Fibroblast of the conjunctiva (primary cell): Measurements from ENCODE around the gene MEIS1.
"Not testable (repeated sequence)": the region's sequence is repeated elsewhere in the genome, so short reads cannot be mapped to it uniquely, and the experiment has no call there.

Experiments used
- DNase-seq: peaks from one replicate; pipeline ENCODE4 v3.0.0-alpha.2; 2010; ENCODE audit warnings: low read depth

The MEIS1 gene

DNA sequence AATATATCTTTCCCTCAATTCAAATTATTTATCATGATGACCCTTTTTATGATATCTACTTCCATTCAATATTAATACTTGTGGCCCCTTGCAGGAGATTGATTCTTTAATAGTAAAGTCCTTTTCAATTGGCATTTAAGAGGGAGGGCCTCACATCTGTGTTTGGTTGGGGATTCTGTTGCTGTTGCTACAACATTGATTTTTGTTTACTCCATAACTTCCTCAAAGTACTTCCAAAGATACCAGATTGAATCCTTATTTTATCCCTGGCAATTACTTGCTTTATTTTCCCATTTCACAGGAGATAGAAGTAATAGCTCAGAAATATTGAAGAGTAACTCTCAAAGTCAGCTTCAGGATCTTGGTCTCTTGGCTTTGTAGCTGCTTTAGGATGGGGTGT, 32.8 kb downstream of the MEIS1 start:
- no peak for DNase-seq

DNA sequence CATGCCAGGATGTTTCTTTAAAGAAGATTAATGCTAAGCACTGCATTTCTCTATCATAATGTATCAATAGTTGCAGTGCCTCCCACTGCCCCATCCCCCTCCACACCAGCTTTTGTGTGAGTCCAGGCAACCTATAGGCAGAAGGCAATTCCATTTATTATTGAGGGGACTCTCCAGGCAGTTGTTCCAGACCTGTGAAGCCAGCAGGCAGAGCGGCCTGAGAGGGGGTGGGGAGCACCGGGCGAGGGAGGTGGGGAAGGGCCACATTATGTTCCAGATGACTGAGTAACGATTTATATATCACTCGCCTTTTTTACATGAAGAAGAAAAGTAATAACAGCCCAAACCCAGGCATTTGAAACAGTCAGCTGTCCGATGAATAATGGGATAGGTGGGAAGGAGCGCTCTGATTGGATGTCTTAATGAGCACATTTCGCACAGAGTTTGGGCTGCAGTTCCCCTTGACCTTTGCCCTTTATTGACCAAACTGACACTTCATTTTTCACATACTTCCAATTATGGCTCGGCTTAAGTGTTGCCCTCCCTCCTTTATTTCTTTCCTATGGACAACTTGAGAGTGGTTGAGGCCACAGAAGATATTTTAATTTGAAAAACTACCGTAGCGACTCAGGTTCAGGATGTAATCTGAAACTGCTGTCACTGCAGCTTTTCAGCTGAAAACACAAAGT, 34.4 kb downstream of the MEIS1 start:
- DNase-seq = no peak

DNA sequence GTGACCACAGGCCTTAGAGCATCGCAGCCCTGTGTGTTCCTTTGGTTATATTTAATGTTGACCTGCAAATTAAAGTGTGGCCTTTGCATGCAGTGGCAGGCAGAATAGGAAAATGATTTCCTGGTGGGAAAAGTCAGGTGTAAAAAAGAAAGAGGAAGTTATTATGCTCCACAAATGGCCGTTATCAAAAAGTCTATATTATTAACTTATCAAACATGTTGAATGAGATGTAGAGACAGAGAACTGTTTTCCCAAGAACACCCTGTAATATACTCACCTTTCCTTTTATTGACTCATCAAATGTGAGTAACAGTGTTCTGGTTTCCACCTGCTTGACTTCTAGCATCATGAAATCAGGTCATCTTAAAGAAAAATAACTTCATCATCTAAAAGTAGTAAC, 35.3 kb downstream of the MEIS1 start:
- DNase-seq = no peak

DNA sequence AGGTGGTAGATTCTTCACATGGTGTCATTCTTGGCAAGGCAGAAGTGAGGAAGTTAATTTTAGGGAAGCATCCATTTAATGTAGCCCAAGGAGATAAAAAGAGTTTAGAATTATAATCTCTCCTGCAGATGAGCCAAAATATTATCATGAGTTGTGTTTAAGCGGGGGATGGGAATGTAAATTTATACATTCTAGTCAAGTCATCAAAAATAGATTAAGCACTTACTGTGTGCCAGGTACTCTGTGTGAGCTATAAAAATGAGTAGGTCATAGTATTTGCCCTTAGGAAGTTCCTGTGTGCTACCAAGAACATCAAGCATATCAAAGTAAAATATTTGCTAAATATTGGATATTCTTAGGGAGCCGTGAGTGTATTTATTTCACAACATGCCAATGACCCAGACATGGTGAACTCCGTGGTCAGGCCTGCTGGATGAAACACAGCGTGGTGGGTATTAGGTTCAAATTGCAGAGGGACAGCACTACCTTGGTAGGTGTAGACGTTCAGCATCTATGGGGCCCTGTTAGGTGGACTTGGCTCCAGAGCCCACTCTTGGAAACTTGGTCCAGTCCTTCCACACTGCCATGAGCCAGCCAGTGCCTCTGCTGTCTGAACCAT, 37.4 kb downstream of the MEIS1 start:
- no peak for DNase-seq

DNA sequence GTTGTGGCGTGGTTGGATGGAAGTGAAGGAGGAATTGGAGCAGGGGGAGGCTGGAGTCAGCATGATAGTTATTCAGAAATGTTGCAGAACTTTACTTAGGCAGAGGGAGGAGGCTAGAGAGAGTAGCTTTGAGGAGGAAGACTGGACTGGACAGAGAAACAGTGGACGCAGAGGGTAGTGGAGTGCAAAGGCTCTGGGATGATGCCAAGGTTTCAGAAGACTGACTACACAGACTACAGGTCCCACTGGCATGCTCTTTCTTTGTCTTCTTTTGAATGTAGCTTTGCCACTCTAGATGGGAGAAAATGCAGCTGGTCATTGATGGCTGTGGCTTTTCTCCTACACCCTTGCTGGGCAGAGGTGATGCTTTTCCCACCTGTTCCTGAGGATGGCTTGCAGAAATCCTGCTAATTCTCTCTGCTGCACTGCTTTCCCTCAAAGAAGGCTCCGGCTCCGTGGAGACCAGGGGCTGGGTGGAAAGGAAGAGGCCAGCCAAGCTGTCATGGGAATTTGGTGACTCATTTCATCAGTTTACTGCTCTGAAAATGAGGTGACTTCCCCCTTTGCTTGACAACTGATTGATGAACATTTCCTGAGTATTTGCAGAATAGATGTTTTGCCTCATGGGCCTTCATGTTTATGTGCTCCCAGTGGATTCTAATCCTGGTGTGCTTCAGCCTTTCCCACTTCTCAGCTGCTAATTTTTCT, 42.4 kb downstream of the MEIS1 start:
- DNase-seq = no peak

DNA sequence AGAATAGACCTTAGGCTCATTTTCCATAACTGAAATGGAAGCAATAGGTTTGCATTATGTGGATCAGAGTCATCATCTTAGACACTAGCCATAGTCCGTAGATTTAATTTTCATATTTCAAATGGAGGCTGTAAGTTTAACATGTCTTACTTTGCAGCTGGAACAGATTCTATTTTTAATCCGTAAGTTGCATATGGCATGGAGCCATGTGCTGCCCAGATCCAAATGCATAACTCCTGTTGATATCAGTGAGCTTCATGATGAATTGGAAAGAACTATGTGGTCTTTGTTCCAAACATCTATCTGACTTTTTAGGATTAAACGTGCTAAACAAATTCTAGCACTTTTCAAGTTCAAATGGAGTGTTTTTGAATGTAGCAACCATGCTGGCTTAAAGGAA, 43.4 kb downstream of the MEIS1 start:
- DNase-seq = no peak

DNA sequence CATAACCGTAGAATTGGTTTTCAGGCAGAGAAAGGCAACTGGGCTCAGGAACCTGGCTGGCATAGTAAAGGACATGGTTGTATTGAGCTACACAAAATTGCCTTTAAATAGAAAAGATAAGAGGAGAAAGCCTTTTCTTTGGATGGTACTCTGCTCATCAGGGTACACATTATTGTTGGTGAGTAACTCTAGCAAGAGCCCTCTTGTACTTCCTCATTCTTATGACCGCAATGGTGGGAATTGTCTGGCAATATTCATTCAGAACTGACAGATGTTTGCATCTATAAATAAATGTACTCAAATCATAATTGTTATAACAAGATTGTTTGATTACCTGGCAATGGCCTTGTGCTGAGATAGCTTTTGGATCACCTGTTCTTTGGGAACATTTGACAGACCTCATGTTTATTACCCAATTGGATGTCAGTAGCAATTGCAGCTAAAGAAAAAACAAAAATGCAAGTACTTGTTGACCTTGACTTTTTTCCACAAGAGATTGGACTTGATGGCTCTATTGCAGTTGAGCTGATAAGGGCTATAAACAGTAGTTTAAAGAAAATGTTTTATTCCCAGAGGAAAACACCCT, 43.9 kb downstream of the MEIS1 start:
- DNase-seq = no peak

DNA sequence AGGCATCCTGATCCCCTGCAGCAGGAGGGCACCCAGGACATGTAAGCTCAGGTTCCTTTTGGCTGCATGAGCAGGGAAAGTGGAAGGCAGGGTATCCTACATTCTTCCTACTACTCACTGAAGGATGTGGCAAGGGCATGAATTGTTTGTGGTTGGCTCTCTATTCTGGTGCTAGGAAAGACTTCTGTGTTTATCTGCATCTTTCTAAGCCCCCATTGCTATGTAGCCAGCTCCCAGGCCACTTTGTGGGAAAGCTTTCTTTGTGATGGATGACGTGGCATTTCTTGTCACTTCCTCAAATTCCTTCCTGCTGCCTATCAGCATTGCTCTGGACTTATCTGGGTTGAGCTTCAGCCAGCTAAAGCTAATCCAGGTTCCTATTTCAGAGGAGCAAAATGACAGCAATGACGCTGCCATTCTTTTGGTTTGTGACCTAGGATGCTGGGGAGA, 46.2 kb downstream of the MEIS1 start:
- DNase-seq = no peak

DNA sequence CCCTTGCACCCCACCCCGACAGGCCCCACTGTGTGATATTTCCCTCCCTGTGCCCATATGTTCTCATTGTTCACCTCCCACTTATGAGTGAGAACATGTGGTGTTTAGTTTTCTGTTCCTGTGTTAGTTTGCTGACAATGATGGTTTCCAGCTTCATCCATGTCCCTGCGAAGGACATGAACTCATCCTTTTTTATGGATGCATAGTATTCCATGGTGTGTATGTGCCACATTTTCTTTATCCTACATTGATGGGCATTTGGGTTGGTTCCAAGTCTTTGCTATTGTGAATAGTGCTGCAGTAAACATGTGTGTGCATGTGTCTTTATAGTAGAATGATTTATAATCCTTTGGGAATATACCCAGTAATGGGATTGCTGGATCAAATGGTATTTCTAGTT, 50.3 kb downstream of the MEIS1 start:
- not testable (repeated sequence) for DNase-seq

DNA sequence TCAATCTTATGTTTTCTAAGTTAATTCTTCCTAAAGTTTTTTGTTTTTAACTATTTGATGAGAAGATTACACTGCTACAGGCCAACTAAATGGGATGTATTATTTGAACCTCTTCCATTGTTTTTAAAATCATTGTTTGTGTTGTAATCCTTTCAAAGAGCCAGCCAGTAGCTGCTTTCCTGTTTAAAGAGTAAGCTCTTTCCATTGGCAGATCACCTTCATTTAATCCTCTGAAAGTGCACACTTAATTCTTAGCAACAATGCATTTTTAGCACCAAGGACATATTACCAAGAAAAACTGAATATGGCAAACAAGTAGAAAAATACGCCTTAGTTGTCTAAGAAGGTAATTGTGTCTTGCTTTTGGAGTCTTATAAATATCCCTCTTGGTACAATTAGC, 54.0 kb downstream of the MEIS1 start:
- DNase-seq = no peak

DNA sequence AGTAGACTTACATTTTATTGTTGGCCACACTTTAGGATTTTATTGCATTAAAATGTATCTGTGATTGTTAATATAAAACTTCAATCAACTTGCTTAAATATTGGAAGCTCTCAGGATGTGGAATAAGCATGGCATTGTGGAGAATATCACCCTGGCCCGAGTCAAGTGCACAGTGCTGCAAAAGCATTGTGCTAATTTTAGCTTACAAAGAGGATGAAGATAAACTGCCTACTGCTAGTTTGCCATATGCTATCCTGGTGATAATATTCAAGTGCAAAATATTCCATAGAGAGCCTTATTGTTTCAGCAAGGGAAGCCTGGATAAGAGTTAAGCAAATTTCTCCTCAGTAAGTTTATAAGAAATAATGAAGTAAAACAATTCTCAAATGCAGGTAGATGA, 54.5 kb downstream of the MEIS1 start:
- DNase-seq = no peak

DNA sequence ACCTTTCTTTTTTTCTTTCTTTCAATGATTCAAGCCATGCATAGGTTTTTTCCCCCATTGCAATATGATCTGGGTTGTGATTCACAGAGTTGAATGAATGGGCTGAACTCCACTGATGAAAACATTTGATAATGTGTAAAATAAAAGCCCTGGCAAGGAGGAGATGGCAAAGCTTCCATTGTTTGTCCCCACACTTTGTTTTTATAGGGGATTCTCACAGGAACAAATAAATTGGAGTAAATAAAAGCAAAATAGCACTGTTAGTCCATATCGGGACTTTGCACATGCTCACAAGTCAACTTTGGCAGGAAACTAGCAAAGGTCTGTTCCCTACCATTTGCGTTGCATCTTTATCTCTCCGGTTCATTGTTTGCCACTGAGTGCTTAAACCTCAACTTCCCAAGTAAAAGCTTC, 55.7 kb downstream of the MEIS1 start:
- DNase-seq = no peak

DNA sequence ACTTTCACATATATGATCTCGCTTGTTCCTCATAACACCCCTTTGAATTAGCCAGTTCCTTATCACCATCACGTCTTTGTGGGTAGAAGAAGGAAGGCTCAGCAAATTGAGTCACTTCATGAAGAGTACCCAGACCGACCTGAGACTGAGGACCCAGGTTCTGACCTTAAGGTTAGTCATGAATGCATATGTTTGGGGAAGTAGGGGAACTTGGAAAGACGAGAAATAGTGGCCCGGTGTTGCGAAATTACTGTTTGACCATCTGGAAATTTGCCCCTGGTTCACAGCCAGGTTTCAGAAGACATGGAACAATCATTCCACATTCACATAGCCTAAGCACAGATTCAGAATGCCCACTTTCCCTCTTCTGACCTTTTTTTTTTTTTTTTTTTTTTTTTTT, 59.8 kb downstream of the MEIS1 start:
- DNase-seq = peak; percentile 22

DNA sequence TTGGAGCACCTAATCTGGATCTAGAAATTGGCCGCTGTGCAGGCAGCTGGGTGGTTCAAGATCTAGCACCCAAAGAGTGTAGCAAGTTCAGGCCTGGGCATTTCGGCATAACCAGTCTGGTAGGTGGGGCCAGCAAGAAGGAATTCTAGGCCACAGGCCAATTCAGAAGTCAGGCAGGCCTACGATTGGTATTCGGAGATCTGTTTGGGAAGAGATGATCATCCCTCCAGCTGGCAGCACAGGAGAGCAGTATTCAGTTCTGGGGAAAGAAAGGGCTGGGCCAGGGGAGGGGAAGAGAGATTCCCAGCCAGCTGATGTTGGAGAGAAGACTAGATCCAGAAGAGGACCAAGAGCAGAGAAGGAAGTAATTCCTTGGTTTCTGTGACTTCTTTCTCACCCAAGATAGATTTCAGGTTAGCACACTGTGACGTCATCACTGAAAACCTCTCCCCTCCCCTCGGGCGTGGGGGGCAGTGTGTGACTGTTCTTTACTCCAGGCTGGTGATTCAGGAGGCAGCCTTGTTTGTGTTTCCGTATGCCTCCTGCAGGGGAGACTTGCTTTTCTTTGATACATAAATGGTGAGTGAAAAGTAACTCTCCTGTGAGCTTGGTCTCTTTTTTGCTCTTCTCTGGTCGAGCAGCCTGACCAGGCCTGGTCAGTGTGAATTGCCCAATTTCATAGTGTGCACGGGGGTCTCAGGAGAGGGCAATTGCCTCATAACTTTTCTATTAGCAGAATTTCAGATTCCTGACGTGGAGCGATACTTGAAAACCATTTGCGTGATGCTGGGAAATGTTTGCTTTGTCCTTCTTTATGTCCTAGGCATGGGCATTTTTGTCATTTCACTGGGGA, 61.1 kb downstream of the MEIS1 start:
- DNase-seq = peak; percentile 26

DNA sequence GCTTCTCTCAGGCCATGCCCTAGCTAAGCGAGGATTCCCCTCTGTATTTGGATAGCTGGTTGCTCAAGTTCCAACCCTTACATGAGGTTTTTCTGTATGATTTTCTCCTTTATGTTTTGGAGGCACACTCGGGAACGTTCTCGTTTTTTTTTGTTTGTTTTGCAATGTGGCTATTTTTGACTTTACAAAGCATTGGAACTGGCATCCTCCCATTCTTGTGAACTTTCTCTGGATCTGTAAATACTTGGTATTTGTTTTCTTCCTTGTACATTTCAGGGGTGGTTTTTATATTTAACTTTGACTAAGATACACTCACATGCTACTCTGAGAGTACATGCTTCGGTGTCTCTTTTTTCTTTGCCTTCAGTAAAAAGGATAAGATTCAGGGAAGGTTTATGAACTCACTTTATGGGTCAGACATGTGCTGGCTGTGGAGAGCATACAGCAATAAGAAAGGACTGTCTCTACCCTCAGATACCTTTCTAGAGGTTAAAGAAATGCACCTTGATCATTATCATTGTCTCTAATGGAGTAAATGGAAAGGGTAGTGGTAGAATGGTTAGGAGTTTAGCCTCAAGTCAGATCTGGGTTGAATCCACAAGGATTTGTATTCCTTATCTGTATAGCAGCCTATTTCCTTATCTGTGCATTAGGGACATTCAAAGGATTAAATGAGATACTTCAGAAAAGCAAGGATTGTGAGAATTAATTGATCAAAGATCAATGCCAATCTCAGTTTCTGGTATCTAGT, 61.9 kb downstream of the MEIS1 start:
- DNase-seq = no peak

DNA sequence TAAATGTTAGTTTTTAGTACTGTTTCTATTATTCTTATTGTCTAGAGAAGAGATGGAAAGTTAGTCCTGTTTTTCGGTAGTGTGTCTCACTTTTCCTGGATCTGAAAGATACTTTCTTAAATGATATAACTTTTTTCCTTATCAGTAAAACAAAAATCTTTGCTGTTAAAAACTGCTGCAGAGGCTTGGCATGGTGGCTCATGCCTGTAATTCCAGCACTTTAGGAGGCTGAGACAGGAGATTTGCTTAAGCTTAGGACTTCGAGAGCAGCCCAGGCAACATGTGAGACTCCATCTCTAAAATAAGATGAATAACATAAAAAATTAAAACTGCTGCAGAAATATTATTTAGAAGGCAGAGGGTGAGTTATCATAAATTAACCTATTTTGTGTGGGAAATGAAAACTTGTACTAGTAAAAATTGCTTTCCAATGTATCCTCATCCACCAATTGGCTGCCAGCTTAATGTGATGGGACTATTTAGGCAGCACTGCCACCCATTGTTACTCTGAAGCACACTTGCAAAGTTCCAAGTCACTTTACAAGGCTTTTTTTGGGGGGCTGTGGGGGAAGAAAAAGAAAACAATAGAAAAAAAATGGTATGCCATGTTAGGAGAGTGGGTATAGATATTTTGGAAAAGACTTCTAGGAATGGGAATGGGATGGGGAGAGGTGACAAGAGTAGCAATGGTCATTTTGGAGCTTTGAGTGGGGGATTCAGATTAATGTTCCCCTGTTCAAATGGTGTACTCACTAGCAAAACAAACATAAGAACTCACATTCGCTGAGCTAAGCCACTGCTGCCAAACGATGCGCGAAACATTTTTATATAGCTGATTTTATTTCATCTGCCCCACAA, 62.7 kb downstream of the MEIS1 start:
- DNase-seq = no peak

DNA sequence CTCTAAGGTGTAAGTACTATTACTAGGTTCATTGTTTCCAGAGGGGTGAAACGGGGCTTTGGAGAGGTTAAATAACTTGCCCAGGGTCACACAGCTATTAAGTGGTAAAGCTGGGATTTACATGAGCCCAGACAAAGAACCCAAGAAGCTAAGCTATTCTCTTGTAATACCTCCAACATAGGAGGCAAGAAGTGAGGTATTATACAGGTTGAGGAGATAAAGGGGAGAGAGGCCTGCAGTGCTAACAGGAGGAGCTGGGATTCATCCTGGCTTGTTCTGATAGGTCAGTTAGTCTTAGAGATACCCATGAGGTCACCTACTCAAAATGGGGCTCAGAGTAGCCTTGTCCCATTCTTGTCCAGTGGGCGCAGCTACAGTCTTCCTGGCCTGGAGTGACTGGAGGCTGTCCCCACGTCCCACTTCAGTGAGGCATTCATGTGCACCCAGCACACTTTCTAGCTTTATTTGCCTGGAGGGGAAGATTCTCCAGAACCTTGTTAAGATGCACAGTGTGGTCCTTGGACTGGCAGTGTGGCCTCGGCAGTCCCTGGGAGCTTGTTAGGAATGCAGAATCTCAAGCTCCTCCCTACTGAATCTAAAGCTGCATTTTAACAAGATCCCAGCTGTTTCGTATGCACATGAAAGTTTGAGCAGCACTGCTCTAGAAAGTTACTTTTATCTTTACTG, 63.5 kb downstream of the MEIS1 start:
- no peak for DNase-seq

DNA sequence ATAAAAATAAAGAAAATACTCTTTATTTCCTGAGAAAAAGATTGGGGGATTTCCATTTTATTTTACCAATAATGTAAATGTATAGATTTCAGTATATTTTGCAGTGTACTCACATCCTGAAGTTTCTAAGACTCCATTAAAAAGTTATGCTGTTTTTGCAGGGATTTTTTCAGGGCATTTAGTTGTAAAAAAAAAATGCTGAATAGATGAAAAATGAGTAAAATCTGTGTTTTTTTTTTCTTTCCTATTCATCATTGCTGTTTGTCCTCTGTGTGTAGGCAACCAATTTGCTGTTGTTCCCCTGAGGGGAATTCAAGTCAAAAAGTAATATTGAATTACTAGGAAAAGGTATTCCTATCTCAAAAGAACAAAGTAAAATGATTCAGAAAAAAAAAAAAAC, 66.3 kb downstream of the MEIS1 start:
- no peak for DNase-seq

DNA sequence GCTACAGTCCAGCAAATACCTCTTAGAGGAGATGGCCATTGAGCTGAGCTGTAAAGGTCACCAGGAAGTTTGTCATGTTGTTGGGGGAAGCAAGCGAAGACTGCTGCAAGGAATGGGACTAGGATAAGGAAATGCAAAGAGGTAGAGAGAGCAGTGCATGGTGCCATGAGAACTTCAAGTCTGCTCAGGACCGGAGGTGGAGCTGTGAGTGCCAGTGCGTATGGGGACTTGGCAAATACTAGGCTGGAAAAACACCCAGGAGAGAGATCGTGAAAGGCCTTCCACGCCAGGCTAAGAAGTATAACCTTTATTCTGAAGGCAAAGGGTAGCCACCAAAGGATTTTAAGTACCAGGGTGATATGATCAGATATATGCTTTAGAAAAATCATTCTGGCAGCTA, 71.3 kb downstream of the MEIS1 start:
- DNase-seq = no peak

DNA sequence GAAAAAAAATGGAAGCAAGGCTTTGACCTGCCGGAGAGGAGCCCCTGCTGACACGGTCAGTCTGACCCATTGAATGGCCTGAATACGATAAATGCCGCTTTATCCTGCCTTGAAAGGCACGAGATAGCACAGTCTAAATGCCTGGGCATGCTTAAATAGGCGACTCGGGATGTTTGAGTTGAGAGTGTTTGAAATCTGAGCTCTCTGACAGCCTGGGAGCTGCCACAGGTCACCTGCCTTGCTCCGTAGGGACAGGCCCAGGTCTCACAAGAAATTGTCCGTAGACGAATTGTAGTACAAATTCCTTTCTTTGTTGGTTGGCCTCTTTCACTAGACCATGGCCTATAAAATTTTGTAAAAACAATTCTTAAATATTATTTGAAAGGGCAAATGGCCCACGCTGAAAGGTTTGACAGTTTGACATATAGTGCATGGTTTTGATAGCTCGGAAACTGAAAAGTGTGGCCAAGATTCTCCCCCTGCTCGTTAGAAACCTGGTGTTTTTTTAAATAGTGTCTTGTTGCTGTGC, 72.8 kb downstream of the MEIS1 start:
- DNase-seq = no peak
